Smooth muscle cell (in vitro differentiated cells): ENCODE measurements around the gene DUSP1. TPM values are rescaled to one million over a fixed set of nuclear protein-coding genes. Genes with fewer than 3 reads are reported as not detected.
A peak's percentile ranks its signal among the peaks of the same experiment; 100 is the strongest.

Source experiments
- DNase-seq: peaks from one replicate; lab custom pipeline; 2025; ENCODE audit not compliant: unreplicated experiment; lab: John Stamatoyannopoulos, UW
- H2AFZ ChIP-seq: fragments of 200-600 bp; sonication (generic); 2 replicates; pipeline ENCODE4 v1.6.0; 2016; ENCODE audit warnings: antibody characterized with exemption, low read depth, mild to moderate bottlenecking
- H3F3A ChIP-seq: fragments of 200-600 bp; sonication (generic); 2 replicates; pipeline ENCODE4 v1.6.0; 2017; ENCODE audit warnings: antibody characterized with exemption, low read depth
- H3K27ac ChIP-seq: fragments of 200-600 bp; sonication (generic); 2 replicates; pipeline ENCODE4 v1.5.1; 2016; ENCODE audit warnings: low read depth, mild to moderate bottlenecking
- H3K27me3 ChIP-seq: fragments of 200-600 bp; sonication (generic); 2 replicates; pipeline ENCODE4 v1.6.1; 2016; ENCODE audit warnings: low read depth, mild to moderate bottlenecking
- H3K36me3 ChIP-seq: fragments of 200-600 bp; sonication (generic); 2 replicates; pipeline ENCODE4 v1.5.1; 2016; ENCODE audit warnings: low read depth
- H3K4me1 ChIP-seq: fragments of 200-600 bp; sonication (generic); 2 replicates; pipeline ENCODE4 v1.5.1; 2016; ENCODE audit warnings: low read depth
- H3K4me2 ChIP-seq: fragments of 200-600 bp; sonication (generic); 2 replicates; pipeline ENCODE4 v1.6.0; 2016; ENCODE audit warnings: mild to moderate bottlenecking
- H3K4me3 ChIP-seq: fragments of 200-600 bp; sonication (generic); 2 replicates; pipeline ENCODE4 v1.5.1; 2016; ENCODE audit warnings: mild to moderate bottlenecking
- H3K79me2 ChIP-seq: fragments of 200-600 bp; sonication (generic); 2 replicates; pipeline ENCODE4 v1.6.0; 2016; ENCODE audit warnings: low read depth, mild to moderate bottlenecking
- H3K9ac ChIP-seq: fragments of 200-600 bp; sonication (generic); 2 replicates; pipeline ENCODE4 v1.6.0; 2016; ENCODE audit warnings: low read depth
- H3K9me3 ChIP-seq: fragments of 200-600 bp; sonication (generic); replicated peaks from 2 replicates; pipeline ENCODE4 v1.5.1; 2016; ENCODE audit warnings: low read depth
- H4K20me1 ChIP-seq: fragments of 200-600 bp; sonication (generic); 2 replicates; pipeline ENCODE4 v1.6.0; 2016; ENCODE audit warnings: low read depth
- WGBS: methylation state at CpG from one replicate; pipeline ENCODE4 v1.1.7; 2016; ENCODE audit warnings: low lambda C conversion rate; 5-methylcytosine and 5-hydroxymethylcytosine counted together
- polyA plus RNA-seq: library from polyadenylated mRNA; unstranded; fragments of >200 nt; fragmentation: Nextera tagmentation; extraction: Ambion mirVana; gene quantifications from 2 replicates; pipeline ENCODE4 v1.2.1, GENCODE V29; 2016
- total RNA-seq: library from RNA; depleted of rRNA; stranded (reverse); fragments of >200 nt; gene quantifications from 2 replicates; pipeline ENCODE4 v1.2.3, GENCODE V29; 2014
- TF ChIP-seq, protein P1 (sequence below): fragments of 200-600 bp; sonication (generic); IDR thresholded peaks from 2 replicates; pipeline ENCODE4 v1.5.1; 2017; ENCODE audit warnings: borderline replicate concordance, mild to moderate bottlenecking, antibody characterized with exemption; ENCODE audit not compliant: insufficient read depth, poor library complexity, severe bottlenecking

The DUSP1 gene
- total and polyA plus RNA-seq, 2 experiments from 2014 or later = 817 to 995 TPM

DNA sequence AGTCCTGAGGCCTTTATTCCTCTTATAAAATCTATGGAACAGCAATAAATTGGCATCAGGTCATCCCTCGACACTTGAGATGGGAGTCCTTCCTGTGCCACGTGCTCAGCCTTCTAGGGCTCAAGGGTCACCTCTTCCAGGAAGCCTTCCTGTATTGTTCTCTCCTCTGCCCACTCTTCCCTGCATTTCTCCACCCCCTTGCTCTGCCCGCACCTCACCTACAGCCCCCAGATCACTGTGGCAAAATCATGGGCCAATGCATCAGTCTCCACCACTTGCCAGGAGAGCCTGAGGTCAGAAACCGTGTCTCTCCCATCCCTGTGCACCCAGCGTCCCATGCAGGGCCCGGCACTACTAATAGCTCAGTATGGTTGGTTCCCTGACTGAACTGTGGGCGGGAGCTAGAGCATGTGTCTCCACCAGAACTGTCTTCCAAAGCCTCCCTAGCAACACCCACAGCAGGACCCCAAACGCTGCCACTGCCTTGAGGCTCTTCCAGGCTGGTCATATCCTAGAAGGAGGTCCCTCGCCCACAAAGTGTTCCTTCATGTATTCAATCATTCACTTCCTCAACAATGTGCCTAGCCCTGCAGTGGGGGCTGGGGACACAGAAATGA lies 13.5 kb downstream of the DUSP1 start:
- Histone ChIP-seq H3K9ac (peak overlapping the region; percentile 80), H3K4me2 (peak overlapping the region; percentile 53), H3K4me1 (peaks cover 4% of the 10 kb centered on the region)

DNA sequence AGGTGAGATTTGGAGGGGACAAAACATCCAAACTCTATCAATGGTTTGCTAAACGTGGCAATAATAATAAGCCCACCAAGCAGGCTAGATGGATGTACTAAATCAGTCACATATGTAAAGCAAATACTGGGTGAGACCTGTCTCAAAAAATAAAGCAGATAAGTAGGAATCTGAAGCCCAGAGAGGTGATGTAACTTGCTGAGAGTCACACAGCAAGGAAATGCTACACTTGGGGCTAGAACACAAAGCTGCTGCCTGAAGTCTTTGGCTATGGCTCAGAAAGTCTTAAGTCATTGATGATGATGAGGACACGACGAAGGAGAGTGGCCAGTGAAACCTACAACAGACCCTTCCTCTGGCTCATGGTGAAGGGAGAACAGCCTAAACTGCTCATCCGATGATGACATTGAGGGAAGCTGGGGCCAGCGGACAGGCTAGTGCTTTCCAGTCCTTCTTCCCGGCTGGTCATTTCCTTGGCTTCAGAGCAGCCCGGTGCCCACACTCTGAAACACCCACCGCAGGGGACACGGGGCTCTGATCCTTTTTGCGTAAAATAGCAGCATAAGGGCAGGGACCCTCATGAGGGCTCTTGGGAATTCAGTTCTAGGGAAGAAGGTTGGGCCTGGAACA lies 14.1 kb downstream of the DUSP1 start:
- Histone ChIP-seq H3K27ac (peak overlapping the region; percentile 90), H3K36me3 (no peaks in the 10 kb centered on the region), H3K4me2 (no peak overlapping the region), H3K27me3 (no peaks in the 10 kb centered on the region), H3K4me3 (no peak overlapping the region), H2AFZ (no peak overlapping the region), H3K79me2 (no peaks in the 10 kb centered on the region), H4K20me1 (no peaks in the 10 kb centered on the region), H3K9me3 (no peaks in the 10 kb centered on the region), H3K4me1 (peaks cover 4% of the 10 kb centered on the region), H3K9ac (peak overlapping the region; percentile 80), H3F3A (no peaks in the 10 kb centered on the region)
- TF ChIP-seq, protein P1, sequence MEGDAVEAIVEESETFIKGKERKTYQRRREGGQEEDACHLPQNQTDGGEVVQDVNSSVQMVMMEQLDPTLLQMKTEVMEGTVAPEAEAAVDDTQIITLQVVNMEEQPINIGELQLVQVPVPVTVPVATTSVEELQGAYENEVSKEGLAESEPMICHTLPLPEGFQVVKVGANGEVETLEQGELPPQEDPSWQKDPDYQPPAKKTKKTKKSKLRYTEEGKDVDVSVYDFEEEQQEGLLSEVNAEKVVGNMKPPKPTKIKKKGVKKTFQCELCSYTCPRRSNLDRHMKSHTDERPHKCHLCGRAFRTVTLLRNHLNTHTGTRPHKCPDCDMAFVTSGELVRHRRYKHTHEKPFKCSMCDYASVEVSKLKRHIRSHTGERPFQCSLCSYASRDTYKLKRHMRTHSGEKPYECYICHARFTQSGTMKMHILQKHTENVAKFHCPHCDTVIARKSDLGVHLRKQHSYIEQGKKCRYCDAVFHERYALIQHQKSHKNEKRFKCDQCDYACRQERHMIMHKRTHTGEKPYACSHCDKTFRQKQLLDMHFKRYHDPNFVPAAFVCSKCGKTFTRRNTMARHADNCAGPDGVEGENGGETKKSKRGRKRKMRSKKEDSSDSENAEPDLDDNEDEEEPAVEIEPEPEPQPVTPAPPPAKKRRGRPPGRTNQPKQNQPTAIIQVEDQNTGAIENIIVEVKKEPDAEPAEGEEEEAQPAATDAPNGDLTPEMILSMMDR = no peak
- WGBS = 86% methylated on average over 10 of the region's 10 CpGs
- DNase-seq = no peak

More for the DNA sequence above, 13.5 kb downstream of the DUSP1 start:
- TF ChIP-seq, protein P1 = no peak
- Histone ChIP-seq H3K9me3 (no peaks in the 10 kb centered on the region), H3K36me3 (no peaks in the 10 kb centered on the region), H2AFZ (no peak overlapping the region), H3K4me3 (no peak overlapping the region), H3K79me2 (no peaks in the 10 kb centered on the region), H3K27me3 (no peaks in the 10 kb centered on the region), H3K27ac (peak overlapping the region; percentile 90), H4K20me1 (no peaks in the 10 kb centered on the region), H3F3A (no peaks in the 10 kb centered on the region)
- no peak for DNase-seq
- WGBS = 88% methylated on average over 9 of the region's 9 CpGs

DNA sequence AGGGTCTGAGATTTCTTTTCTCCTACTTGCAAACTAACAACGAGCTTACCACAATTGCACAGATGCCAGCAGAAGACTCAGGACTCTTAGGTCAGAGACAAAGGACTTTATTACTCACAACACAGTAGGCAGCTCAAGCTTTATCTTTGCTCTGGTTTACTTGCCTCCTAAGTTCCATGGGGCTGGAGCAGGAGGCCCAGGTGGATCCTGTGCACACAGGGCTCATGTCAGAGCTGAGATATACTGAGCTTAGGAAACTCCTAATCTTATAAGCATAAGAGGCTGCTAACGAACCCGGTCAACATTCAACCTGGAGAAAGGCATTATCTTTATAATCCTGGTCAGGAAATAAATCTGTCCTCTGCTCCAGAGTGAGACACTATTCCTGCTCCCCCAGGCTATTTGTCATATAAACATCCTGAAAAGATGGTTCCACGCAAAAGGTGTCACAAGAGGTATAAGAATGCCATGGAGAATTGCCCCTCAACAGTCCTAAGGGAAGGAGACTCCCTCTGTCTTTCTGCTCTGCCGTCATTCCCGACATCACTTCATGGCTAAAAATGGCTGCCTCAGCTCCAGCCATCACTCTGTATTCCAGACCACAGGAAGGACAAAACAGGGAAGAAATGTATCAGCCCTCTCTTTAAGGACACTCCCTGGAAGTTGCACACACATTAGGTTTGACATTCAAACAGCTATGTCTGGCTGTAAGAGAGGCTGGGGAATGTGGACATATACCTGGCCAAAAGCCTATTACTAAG lies 16.2 kb downstream of the DUSP1 start:
- 87% methylated on average over 6 of the region's 6 CpGs for WGBS
- Histone ChIP-seq H3K27me3 (no peaks in the 10 kb centered on the region), H3K4me2 (no peak overlapping the region), H2AFZ (no peak overlapping the region), H3K9ac (no peak overlapping the region), H3K4me1 (peaks cover 4% of the 10 kb centered on the region), H3K27ac (no peak overlapping the region), H3K9me3 (no peaks in the 10 kb centered on the region), H3K4me3 (no peak overlapping the region), H3K79me2 (no peaks in the 10 kb centered on the region), H4K20me1 (no peaks in the 10 kb centered on the region), H3F3A (no peaks in the 10 kb centered on the region), H3K36me3 (no peaks in the 10 kb centered on the region)
- DNase-seq = no peak
- TF ChIP-seq, protein P1 = no peak
